PC-9 (cell line): Measurements from ENCODE around the gene RNF180. TPM values are rescaled to one million over a fixed set of nuclear protein-coding genes. Genes with fewer than 3 reads are reported as not detected.

ENCODE experiments used
- BruUV-seq: library from RNA; stranded (reverse); fragments of 400-500 nt; replicated peaks from 2 replicates; lab custom pipeline; 2021; lab: Mats Ljungman, UMichigan
- CTCF ChIA-PET: fragments of 300-600 bp; sonication (Branson Sonifier 250); formaldehyde crosslinking; loops from one replicate; lab custom pipeline; 2022; ENCODE audit warnings: antibody characterized with exemption; lab: Charles Lee
- POLR2A ChIA-PET: fragments of 300-600 bp; sonication (Branson Sonifier 250); formaldehyde crosslinking; loops from one replicate; lab custom pipeline; 2022; ENCODE audit warnings: antibody characterized with exemption; ENCODE audit not compliant: unreplicated experiment; lab: Charles Lee
- DNase-seq, 2 experiments: peaks; one replicate each; pipeline versions ENCODE4 v3.0.0 to v3.0.0-alpha.2; 2015 to 2022; ENCODE audit warnings: mixed read lengths in 1 of 2
- H2AFZ ChIP-seq: fragments of 200-600 bp; sonication (generic); 2 replicates; pipeline ENCODE4 v1.8.1; 2017; ENCODE audit warnings: antibody characterized with exemption
- H3F3A ChIP-seq: fragments of 200-600 bp; sonication (generic); 2 replicates; pipeline ENCODE4 v1.8.1; 2017; ENCODE audit warnings: antibody characterized with exemption, mild to moderate bottlenecking, low read depth; ENCODE audit not compliant: insufficient read depth
- H3K27ac ChIP-seq: fragments of 200-600 bp; sonication (generic); 2 replicates; pipeline ENCODE4 v1.6.1; 2016; ENCODE audit warnings: mixed run types
- H3K27me3 ChIP-seq: fragments of 200-600 bp; sonication (generic); 2 replicates; pipeline ENCODE4 v1.6.1; 2016; ENCODE audit warnings: low read depth, mixed run types; ENCODE audit not compliant: insufficient read depth
- H3K36me3 ChIP-seq: fragments of 200-600 bp; sonication (generic); 2 replicates; pipeline ENCODE4 v1.6.1; 2016; ENCODE audit warnings: low read depth, mixed run types
- H3K4me1 ChIP-seq: fragments of 200-600 bp; sonication (generic); replicated peaks from 2 replicates; pipeline ENCODE4 v1.6.1; 2016; ENCODE audit warnings: mixed run types; ENCODE audit not compliant: insufficient read depth
- H3K4me2 ChIP-seq: fragments of 200-600 bp; sonication (generic); 2 replicates; pipeline ENCODE4 v1.6.1; 2017; ENCODE audit warnings: mixed run types
- H3K4me3 ChIP-seq: fragments of 200-600 bp; sonication (generic); 2 replicates; pipeline ENCODE4 v1.6.1; 2016; ENCODE audit warnings: mixed run types
- H3K79me2 ChIP-seq: fragments of 200-600 bp; sonication (generic); 2 replicates; pipeline ENCODE4 v1.6.1; 2017; ENCODE audit warnings: low read depth, mixed run types
- H3K9me2 ChIP-seq: fragments of 200-600 bp; sonication (generic); 2 replicates; pipeline ENCODE4 v1.8.1; 2017; ENCODE audit warnings: mild to moderate bottlenecking; ENCODE audit not compliant: insufficient read depth
- H3K9me3 ChIP-seq: fragments of 200-600 bp; sonication (generic); 2 replicates; pipeline ENCODE4 v1.8.1; 2016; ENCODE audit warnings: low read depth; ENCODE audit not compliant: insufficient read depth
- H4K20me1 ChIP-seq: fragments of 200-600 bp; sonication (generic); 2 replicates; pipeline ENCODE4 v1.8.1; 2017; ENCODE audit not compliant: insufficient read depth
- EZH2 ChIP-seq: fragments of 200-600 bp; sonication (generic); IDR thresholded peaks from 2 replicates; pipeline ENCODE4 v1.8.0; 2017; ENCODE audit warnings: antibody characterized with exemption, low read depth
- intact Hi-C: fragments of 100-400 bp; cut with micrococcal nuclease; formaldehyde crosslinking; loops from one replicate; pipeline ENCODE4 v1.10.0; 2022; ENCODE audit not compliant: unreplicated experiment
- total RNA-seq: library from RNA; stranded (reverse); gene quantifications from 2 replicates; pipeline ENCODE4 v1.2.3, GENCODE V29; 2021
- TF ChIP-seq, protein P1 (sequence below): fragments of 200-600 bp; sonication (generic); conservative IDR thresholded peaks from 2 replicates; pipeline ENCODE4 v1.6.1; 2017; ENCODE audit warnings: mixed run types, antibody characterized with exemption, mild to moderate bottlenecking, moderate library complexity

Gene RNF180
- total RNA-seq, 1 experiment from 2014 or later, result not detected

DNA sequence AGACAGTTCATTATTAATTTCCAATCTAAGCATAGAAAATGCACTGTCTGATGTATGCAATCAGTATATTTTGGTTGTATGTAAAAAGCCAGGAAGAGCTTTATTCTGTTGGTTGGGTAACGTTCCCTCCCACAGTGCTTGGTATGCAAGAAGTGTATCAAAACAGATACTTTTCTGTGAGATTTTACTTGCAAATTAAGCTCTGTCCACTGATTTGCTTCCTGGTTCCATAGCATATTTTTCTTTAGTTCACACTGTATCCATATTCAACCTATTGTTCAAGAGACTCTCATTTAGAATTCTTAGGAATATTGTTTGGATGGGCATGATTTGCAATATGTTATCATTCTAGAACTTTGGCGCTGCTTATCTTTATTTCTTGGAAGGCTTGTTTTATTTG lies 47.4 kb downstream of the RNF180 start:
- no peak for DNase-seq
- no peak overlapping the region for H3K27ac ChIP-seq
- no peaks in the 10 kb centered on the region for H3K9me3 ChIP-seq
- H3K4me1 ChIP-seq, result no peaks in the 10 kb centered on the region
- no peak for TF ChIP-seq EZH2
- TF ChIP-seq, protein P1, sequence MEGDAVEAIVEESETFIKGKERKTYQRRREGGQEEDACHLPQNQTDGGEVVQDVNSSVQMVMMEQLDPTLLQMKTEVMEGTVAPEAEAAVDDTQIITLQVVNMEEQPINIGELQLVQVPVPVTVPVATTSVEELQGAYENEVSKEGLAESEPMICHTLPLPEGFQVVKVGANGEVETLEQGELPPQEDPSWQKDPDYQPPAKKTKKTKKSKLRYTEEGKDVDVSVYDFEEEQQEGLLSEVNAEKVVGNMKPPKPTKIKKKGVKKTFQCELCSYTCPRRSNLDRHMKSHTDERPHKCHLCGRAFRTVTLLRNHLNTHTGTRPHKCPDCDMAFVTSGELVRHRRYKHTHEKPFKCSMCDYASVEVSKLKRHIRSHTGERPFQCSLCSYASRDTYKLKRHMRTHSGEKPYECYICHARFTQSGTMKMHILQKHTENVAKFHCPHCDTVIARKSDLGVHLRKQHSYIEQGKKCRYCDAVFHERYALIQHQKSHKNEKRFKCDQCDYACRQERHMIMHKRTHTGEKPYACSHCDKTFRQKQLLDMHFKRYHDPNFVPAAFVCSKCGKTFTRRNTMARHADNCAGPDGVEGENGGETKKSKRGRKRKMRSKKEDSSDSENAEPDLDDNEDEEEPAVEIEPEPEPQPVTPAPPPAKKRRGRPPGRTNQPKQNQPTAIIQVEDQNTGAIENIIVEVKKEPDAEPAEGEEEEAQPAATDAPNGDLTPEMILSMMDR, result no peak
- no peaks in the 10 kb centered on the region for H3K36me3 ChIP-seq
- no peaks in the 10 kb centered on the region for H3K79me2 ChIP-seq
- H4K20me1 ChIP-seq, result no peaks in the 10 kb centered on the region
- intact Hi-C loops, result no loop called here
- no peak overlapping the region for H3K4me2 ChIP-seq
- BruUV-seq, result no TSS peak
- H2AFZ ChIP-seq, result no peak overlapping the region
- ChIA-PET POLR2A (no interaction called here), CTCF (no interaction called here)
- no peaks in the 10 kb centered on the region for H3F3A ChIP-seq
- no peaks in the 10 kb centered on the region for H3K9me2 ChIP-seq
- no peak overlapping the region for H3K4me3 ChIP-seq
- no peaks in the 10 kb centered on the region for H3K27me3 ChIP-seq

DNA sequence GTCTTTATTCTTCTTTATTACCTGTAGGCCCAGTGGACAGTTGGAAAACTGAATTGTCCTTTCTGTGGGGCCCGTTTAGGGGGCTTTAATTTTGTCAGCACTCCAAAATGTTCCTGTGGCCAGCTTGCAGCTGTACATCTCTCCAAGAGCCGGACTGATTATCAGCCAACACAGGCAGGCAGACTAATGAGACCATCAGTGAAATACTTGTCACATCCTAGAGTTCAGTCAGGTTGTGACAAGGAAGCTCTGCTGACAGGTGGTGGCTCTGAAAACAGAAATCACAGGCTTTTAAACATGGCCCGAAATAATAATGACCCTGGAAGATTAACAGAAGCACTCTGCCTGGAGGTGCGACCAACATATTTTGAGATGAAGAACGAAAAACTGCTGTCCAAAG lies 47.9 kb downstream of the RNF180 start:
- no peak for TF ChIP-seq EZH2
- TF ChIP-seq, protein P1, result no peak
- H3K4me2 ChIP-seq, result no peak overlapping the region
- H2AFZ ChIP-seq, result no peak overlapping the region; the same call in 1 of the 2 replicates
- H3K9me2 ChIP-seq, result no peaks in the 10 kb centered on the region
- no peaks in the 10 kb centered on the region for H3K9me3 ChIP-seq
- no peak for DNase-seq
- H3K36me3 ChIP-seq, result no peaks in the 10 kb centered on the region
- H4K20me1 ChIP-seq, result no peaks in the 10 kb centered on the region
- POLR2A ChIA-PET, result no interaction called here
- H3K4me1 ChIP-seq, result no peaks in the 10 kb centered on the region
- CTCF ChIA-PET, result no interaction called here
- H3K4me3 ChIP-seq, result no peak overlapping the region
- intact Hi-C loops, result no loop called here
- H3K27ac ChIP-seq, result no peak overlapping the region
- no peaks in the 10 kb centered on the region for H3K79me2 ChIP-seq
- no peaks in the 10 kb centered on the region for H3K27me3 ChIP-seq
- no peaks in the 10 kb centered on the region for H3F3A ChIP-seq
- BruUV-seq, result no TSS peak

DNA sequence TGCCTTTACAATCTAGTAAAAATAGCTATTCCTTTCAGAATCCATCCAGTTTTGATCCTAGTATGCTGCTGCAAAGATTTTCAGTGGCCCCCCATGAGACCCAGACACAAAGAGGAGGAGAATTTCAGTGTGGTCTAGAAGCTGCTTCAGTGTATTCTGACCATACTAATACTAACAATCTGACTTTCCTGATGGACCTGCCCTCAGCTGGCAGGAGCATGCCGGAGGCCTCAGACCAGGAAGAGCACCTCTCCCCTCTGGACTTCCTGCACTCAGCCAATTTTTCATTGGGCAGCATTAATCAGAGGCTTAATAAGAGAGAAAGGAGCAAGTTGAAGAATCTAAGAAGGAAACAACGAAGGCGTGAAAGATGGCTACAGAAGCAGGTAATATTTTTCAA lies 48.5 kb downstream of the RNF180 start:
- intact Hi-C loops, result no loop called here
- H3K36me3 ChIP-seq, result no peaks in the 10 kb centered on the region
- H3K79me2 ChIP-seq, result no peaks in the 10 kb centered on the region
- BruUV-seq, result no TSS peak
- H3K4me3 ChIP-seq, result no peak overlapping the region
- no peaks in the 10 kb centered on the region for H3F3A ChIP-seq
- H3K27ac ChIP-seq, result no peak overlapping the region
- no peaks in the 10 kb centered on the region for H3K9me3 ChIP-seq
- no peaks in the 10 kb centered on the region for H4K20me1 ChIP-seq
- H3K27me3 ChIP-seq, result no peaks in the 10 kb centered on the region
- ChIA-PET POLR2A (no interaction called here), CTCF (no interaction called here)
- peak overlapping the region; percentile 59; the same call in 1 of the 2 replicates for H2AFZ ChIP-seq
- H3K4me2 ChIP-seq, result no peak overlapping the region
- DNase-seq, result no peak
- TF ChIP-seq EZH2, result no peak
- TF ChIP-seq, protein P1, result no peak
- no peaks in the 10 kb centered on the region for H3K9me2 ChIP-seq
- no peaks in the 10 kb centered on the region for H3K4me1 ChIP-seq
